ENCODE data around the gene RPL10A. TPM values are rescaled to one million over a fixed set of nuclear protein-coding genes. Genes with fewer than 3 reads are reported as not detected.

Gene RPL10A
- total RNA-seq, 1 donor from 2014 or later: 1,717 TPM

DNA sequence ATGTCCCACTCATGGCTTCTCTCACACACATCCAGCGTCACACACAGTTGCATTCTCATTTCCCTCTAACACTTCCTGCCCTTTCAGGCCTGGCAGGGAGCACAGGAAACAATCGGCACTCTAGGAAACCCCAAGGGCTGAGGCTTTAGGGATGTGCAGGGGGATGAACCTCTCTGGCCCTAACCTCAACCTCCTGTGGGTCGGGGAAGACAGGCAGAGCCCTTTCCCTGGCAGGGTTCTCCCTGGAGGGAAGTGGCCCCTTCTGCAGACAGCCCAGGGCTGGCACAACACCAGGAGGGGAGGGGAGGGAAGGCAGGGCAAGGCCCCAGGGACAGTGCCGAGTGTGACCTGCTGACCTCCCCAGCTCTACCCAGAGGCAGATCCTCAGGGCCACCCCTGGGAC is 26.0 kb downstream of the RPL10A start:
- Mint-ChIP-seq H3K4me3 (peak overlapping the region; percentile 69), H3K9me3 (no peaks in the 10 kb centered on the region), H3K27ac (ENCODE audit: unreplicated experiment) (no peak overlapping the region), H3K36me3 (ENCODE audit: low read depth) (no peaks in the 10 kb centered on the region), H3K27me3 (ENCODE audit: low read depth) (peaks cover 5% of the 10 kb centered on the region), H3K4me1 (peaks cover 61% of the 10 kb centered on the region)
- no peak for DNase-seq (ENCODE audit: low read depth, low spot score)
- TF ChIP-seq, protein P1, sequence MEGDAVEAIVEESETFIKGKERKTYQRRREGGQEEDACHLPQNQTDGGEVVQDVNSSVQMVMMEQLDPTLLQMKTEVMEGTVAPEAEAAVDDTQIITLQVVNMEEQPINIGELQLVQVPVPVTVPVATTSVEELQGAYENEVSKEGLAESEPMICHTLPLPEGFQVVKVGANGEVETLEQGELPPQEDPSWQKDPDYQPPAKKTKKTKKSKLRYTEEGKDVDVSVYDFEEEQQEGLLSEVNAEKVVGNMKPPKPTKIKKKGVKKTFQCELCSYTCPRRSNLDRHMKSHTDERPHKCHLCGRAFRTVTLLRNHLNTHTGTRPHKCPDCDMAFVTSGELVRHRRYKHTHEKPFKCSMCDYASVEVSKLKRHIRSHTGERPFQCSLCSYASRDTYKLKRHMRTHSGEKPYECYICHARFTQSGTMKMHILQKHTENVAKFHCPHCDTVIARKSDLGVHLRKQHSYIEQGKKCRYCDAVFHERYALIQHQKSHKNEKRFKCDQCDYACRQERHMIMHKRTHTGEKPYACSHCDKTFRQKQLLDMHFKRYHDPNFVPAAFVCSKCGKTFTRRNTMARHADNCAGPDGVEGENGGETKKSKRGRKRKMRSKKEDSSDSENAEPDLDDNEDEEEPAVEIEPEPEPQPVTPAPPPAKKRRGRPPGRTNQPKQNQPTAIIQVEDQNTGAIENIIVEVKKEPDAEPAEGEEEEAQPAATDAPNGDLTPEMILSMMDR (conservative IDR thresholded peaks at IDR 0.05): no peak

DNA sequence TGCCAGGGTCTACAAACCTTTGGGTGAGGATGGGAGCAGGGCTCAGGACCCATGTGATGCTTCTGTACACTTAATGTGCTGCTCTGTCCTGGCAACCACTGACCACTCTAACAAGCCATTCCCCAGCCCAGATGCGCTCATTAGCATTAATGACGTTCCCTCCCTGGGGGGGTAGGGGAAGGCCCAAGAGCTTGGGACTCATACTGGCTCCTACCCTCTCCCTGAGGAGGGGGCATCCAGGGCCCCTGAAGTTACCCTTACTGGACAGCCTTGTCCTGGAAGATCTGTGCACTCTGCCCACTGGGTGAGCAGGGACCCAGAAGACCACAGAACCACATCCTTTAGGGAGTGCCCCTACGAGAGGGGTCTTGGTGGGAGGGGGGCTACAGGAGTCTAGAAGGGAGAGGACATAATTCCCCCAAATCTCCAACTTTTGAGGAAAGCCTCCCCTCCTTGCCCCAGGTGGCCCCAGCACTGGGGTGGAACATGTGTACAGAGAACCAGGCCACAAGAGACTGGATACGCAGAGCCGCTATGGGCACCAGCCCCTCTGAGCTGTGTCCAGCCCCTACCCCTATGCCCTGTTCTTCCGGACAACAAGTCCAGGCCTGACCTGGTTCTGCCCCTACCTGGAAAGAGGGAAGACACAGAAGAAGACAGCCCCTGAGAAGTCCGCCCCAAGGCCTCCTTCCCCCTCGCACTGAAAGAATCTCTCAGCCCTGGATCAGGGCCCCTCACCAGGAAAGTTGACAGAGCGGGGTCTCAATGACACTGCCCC is 27.2 kb downstream of the RPL10A start:
- Mint-ChIP-seq H3K36me3 (ENCODE audit: low read depth) (no peaks in the 10 kb centered on the region), H3K4me1 (peaks cover 59% of the 10 kb centered on the region), H3K4me3 (peak overlapping the region; percentile 95), H3K27ac (ENCODE audit: unreplicated experiment) (peak overlapping the region; percentile 52), H3K27me3 (ENCODE audit: low read depth) (peaks cover 5% of the 10 kb centered on the region), H3K9me3 (no peaks in the 10 kb centered on the region)
- DNase-seq (ENCODE audit: low read depth, low spot score): peak; percentile 40
- TF ChIP-seq, protein P1 (conservative IDR thresholded peaks at IDR 0.05): no peak

DNA sequence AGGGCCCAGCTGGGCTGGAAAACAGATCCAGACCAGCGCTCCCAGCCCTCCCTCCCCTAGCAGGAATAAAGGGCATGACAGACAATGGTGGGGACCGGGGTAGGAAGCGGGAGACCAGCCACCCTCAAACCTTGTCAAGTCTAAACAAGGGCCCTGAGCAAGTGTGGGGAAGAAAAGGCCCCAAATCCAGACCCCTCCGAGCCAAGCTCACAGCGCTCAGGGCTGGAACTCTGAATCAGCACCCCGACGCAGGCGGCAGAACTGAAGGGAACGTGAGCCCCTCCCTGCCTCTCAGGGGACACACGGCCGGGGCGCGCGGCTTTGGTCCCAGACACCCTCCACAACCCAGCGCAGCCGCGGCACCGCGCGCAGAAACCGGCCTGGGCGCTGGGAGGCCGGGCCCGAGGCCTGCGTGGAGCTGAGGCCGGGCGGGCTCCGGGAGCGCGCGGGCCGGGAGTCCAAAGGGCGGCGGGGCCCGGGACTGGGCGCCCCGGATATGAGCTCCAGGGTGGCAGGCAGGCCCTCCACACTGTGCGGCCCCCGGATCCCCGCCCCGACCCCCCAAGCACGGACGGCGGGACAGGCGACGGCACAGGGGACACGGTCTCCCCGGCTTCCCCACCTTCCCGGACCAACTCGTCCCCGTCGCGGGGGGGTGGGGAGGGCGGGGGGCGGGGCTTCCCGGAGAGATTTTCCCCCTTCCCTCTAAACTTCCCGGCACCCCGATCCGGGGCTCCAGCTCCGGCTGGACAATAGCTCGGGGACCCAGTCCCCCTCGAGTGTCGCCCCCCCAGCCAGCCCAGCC is 28.0 kb downstream of the RPL10A start:
- TF ChIP-seq, protein P1 (conservative IDR thresholded peaks at IDR 0.05): no peak
- peak; percentile 37 for DNase-seq (ENCODE audit: low read depth, low spot score)
- Mint-ChIP-seq H3K27me3 (ENCODE audit: low read depth) (peaks cover 5% of the 10 kb centered on the region), H3K36me3 (ENCODE audit: low read depth) (no peaks in the 10 kb centered on the region), H3K4me3 (peak overlapping the region; percentile 95), H3K27ac (ENCODE audit: unreplicated experiment) (peak overlapping the region; percentile 52), H3K4me1 (peaks cover 57% of the 10 kb centered on the region), H3K9me3 (no peaks in the 10 kb centered on the region)

DNA sequence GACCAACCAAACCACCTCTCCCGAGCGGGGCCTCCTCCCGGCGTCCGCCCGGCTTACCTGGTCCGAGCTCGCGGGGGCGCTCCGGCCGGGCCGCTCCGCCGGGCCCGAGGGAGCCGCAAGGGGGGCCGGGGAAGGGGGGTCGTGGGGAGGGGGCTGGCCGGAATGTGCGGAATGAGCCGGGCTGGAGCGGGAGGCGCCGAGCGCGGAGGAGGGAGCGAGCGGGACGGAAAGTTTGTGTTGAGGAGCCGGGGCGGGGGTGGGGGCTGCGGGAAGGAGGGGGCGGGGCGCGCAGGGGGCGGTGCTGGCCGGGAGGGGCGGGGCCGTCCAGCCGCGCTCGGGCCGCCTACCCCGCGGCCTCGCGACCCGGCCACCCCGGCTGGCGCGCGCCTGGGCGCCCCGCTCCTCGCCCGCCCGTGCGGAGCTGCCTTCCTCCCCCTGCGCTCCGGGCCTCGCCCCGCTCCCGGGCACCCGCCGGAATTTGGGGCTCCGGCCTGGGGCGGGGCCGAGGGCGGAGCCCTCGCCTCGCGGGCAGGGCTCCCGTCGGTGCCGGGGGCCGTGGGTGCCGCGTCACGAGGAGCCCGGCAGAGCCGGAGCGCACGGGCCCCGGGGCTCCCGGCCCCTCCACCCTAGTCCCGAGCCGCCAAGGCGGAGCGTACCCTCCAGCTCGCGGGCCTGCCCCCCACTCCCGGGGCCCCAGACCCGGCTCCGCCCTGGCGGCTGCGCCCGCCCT is 28.8 kb downstream of the RPL10A start, which contains the start of gene TEAD3:
TEAD3 (minus strand) TSS at position 239 of the 730 bp plus-strand sequence.
- TF ChIP-seq, protein P1 (conservative IDR thresholded peaks at IDR 0.05): no peak
- Mint-ChIP-seq H3K4me3 (peak within 1 kb of the TSS; percentile 95), H3K9me3 (no peaks in the 10 kb centered on the region), H3K27ac (ENCODE audit: unreplicated experiment) (peak within 1 kb of the TSS; percentile 52), H3K36me3 (ENCODE audit: low read depth) (no peaks in the 10 kb centered on the region), H3K27me3 (ENCODE audit: low read depth) (peaks cover 5% of the 10 kb centered on the region), H3K4me1 (peaks cover 53% of the 10 kb centered on the region)
- DNase-seq (ENCODE audit: low read depth, low spot score): peak; percentile 69

Data from neural crest cell (in vitro differentiated cells).